Measurements from ENCODE around the gene CDK9.

Gene CDK9

GRCh38 chr9:127758843-127759242 is 27.0 kb upstream of the CDK9 start:
- no peak for DNase-seq (ENCODE audit: low read depth, low spot score)
- no peak overlapping the region for H3K4me3 ChIP-seq (ENCODE audit: low read length)

- no peak overlapping the region for H3K4me3 ChIP-seq (ENCODE audit: low read length)
- no peak for DNase-seq (ENCODE audit: low read depth, low spot score)
Observed at GRCh38 chr9:127761061-127761460, 24.8 kb upstream of the CDK9 start.

- no peak overlapping the region for H3K4me3 ChIP-seq (ENCODE audit: low read length)
- no peak for DNase-seq (ENCODE audit: low read depth, low spot score)
Observed at GRCh38 chr9:127761491-127761956, 24.3 kb upstream of the CDK9 start.

GRCh38 chr9:127762111-127762676 is 23.6 kb upstream of the CDK9 start:
- DNase-seq (ENCODE audit: low read depth, low spot score), result no peak

GRCh38 chr9:127763918-127764384 is 21.9 kb upstream of the CDK9 start:
- no peak for DNase-seq (ENCODE audit: low read depth, low spot score)
- no peak overlapping the region for H3K4me3 ChIP-seq (ENCODE audit: low read length)

More at GRCh38 chr9:127762111-127762676, 23.6 kb upstream of the CDK9 start:
- H3K4me3 ChIP-seq (ENCODE audit: low read length), result no peak overlapping the region

- DNase-seq (ENCODE audit: low read depth, low spot score), result no peak
- no peak overlapping the region for H3K4me3 ChIP-seq (ENCODE audit: low read length)
Observed at GRCh38 chr9:127765418-127765817, 20.4 kb upstream of the CDK9 start.

- no peak for DNase-seq (ENCODE audit: low read depth, low spot score)
- no peak overlapping the region for H3K4me3 ChIP-seq (ENCODE audit: low read length)
Observed at GRCh38 chr9:127767410-127767809, 18.4 kb upstream of the CDK9 start.

GRCh38 chr9:127767909-127768331 is 17.9 kb upstream of the CDK9 start:
- no peak for DNase-seq (ENCODE audit: low read depth, low spot score)
- H3K4me3 ChIP-seq (ENCODE audit: low read length), result no peak overlapping the region

GRCh38 chr9:127768698-127769097 is 17.1 kb upstream of the CDK9 start:
- DNase-seq (ENCODE audit: low read depth, low spot score), result no peak
- H3K4me3 ChIP-seq (ENCODE audit: low read length), result no peak overlapping the region

- no peak for DNase-seq (ENCODE audit: low read depth, low spot score)
- H3K4me3 ChIP-seq (ENCODE audit: low read length), result no peak overlapping the region
Observed at GRCh38 chr9:127769101-127769500, 16.7 kb upstream of the CDK9 start.

GRCh38 chr9:127769929-127770582 is 15.8 kb upstream of the CDK9 start:
- no peak overlapping the region for H3K4me3 ChIP-seq (ENCODE audit: low read length)
- DNase-seq (ENCODE audit: low read depth, low spot score), result no peak

- H3K4me3 ChIP-seq (ENCODE audit: low read length), result peak overlapping the region; percentile 42
- no peak for DNase-seq (ENCODE audit: low read depth, low spot score)
Observed at GRCh38 chr9:127770583-127770904, 15.3 kb upstream of the CDK9 start.

- DNase-seq (ENCODE audit: low read depth, low spot score), result peak; percentile 94
Observed at GRCh38 chr9:127770905-127771569, 14.8 kb upstream of the CDK9 start.

GRCh38 chr9:127771570-127772189 is 14.2 kb upstream of the CDK9 start:
- no peak for DNase-seq (ENCODE audit: low read depth, low spot score)
- peak overlapping the region; percentile 25 for H3K4me3 ChIP-seq (ENCODE audit: low read length)

More at GRCh38 chr9:127770905-127771569, 14.8 kb upstream of the CDK9 start:
- H3K4me3 ChIP-seq (ENCODE audit: low read length), result peak overlapping the region; percentile 42

- no peak for DNase-seq (ENCODE audit: low read depth, low spot score)
- no peak overlapping the region for H3K4me3 ChIP-seq (ENCODE audit: low read length)
Observed at GRCh38 chr9:127772603-127773002, 13.2 kb upstream of the CDK9 start.

- DNase-seq (ENCODE audit: low read depth, low spot score), result no peak
- no peak overlapping the region for H3K4me3 ChIP-seq (ENCODE audit: low read length)
Observed at GRCh38 chr9:127773272-127773671, 12.6 kb upstream of the CDK9 start.

- no peak overlapping the region for H3K4me3 ChIP-seq (ENCODE audit: low read length)
- DNase-seq (ENCODE audit: low read depth, low spot score), result no peak
Observed at GRCh38 chr9:127773981-127774380, 11.9 kb upstream of the CDK9 start.

- peak overlapping the region; percentile 79 for H3K4me3 ChIP-seq (ENCODE audit: low read length)
- DNase-seq (ENCODE audit: low read depth, low spot score), result peak; percentile 99
Observed at GRCh38 chr9:127776195-127776923, 9.5 kb upstream of the CDK9 start.

- peak overlapping the region; percentile 79 for H3K4me3 ChIP-seq (ENCODE audit: low read length)
- no peak for DNase-seq (ENCODE audit: low read depth, low spot score)
Observed at GRCh38 chr9:127776924-127777289, 8.9 kb upstream of the CDK9 start.
